ENCODE data around the gene NAPSA.

Gene NAPSA

DNA sequence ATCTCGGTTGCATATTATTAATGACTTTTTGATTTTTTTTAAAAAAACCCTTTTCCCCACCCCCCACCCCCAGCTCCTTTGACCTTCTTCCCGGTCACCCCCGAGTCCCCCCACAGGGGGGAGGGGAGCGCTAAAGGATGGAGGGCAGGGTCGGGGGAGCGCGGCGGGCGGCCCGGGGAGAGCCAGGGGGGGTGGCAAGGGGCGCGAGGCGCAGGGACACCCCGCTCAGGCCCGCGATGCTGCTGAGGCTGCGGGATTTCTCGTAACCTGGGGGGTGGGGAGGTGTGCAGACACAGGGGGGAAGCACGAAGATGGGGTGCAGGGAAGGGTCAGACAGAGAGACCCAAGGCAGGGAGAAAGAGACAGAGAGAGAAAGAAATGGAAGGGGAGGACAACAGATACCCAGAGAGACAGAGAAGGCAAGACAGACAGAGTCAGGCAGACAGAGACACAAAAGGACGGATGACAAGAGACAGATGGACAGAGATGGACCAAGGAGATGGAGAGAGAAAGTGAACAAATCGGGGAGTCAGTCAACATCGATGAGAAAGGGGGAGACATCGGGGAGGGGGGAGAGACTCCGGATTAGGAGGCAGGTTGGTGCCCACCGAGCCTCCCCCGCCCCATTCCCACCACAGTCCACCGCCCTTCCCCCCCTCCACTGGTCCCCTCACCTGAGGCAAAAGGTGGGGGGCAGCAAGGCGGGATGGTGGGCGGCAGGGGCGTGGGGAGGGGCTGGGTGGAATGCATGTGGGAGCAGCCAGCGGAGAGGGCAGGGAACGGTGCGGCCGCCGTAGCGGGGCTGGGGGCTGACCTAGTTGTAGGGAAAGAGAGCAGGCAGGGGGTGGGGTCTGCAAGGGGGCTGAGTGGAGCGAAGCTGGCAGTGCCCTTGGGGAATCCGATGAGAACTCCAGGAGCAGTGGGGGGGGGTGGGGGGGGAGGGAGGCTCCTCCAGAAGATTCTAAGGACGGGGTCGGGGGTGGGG is 50.4 kb downstream of the NAPSA start:
- peak overlapping the region; percentile 66 for H3K9ac ChIP-seq (ENCODE audit: low read length)
- H3K9me3 ChIP-seq (ENCODE audit: insufficient read depth, low read length) = no peaks in the 10 kb centered on the region
- peaks cover 39% of the 10 kb centered on the region for H3K4me1 ChIP-seq (ENCODE audit: low read length)
- TF ChIP-seq, protein P1, sequence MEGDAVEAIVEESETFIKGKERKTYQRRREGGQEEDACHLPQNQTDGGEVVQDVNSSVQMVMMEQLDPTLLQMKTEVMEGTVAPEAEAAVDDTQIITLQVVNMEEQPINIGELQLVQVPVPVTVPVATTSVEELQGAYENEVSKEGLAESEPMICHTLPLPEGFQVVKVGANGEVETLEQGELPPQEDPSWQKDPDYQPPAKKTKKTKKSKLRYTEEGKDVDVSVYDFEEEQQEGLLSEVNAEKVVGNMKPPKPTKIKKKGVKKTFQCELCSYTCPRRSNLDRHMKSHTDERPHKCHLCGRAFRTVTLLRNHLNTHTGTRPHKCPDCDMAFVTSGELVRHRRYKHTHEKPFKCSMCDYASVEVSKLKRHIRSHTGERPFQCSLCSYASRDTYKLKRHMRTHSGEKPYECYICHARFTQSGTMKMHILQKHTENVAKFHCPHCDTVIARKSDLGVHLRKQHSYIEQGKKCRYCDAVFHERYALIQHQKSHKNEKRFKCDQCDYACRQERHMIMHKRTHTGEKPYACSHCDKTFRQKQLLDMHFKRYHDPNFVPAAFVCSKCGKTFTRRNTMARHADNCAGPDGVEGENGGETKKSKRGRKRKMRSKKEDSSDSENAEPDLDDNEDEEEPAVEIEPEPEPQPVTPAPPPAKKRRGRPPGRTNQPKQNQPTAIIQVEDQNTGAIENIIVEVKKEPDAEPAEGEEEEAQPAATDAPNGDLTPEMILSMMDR (IDR thresholded peaks at IDR 0.05; ENCODE audit: low read depth, low read length) = no peak
- no peak for TF ChIP-seq EZH2phosphoT487 (IDR thresholded peaks at IDR 0.05; ENCODE audit: low read depth)
- peak overlapping the region; percentile 76 for H3K4me3 ChIP-seq (ENCODE audit: low read length)
- H2AFZ ChIP-seq (ENCODE audit: low read depth, low read length) = no peak overlapping the region
- no peaks in the 10 kb centered on the region for H3K79me2 ChIP-seq (ENCODE audit: low read length)
- H3K4me2 ChIP-seq (ENCODE audit: low read length) = peak overlapping the region; percentile 82
- no peaks in the 10 kb centered on the region for H4K20me1 ChIP-seq (ENCODE audit: insufficient read depth, low read length)
- no peaks in the 10 kb centered on the region for H3K36me3 ChIP-seq (replicated peaks; ENCODE audit: low read depth, low read length)
- 0 out of 2 replicates have a peak, but pooled peaks cover 4% of the 10 kb centered on the region for H3K27me3 ChIP-seq (ENCODE audit: low read depth, low read length)
- H3K27ac ChIP-seq (ENCODE audit: low read length) = peak overlapping the region; percentile 68

DNA sequence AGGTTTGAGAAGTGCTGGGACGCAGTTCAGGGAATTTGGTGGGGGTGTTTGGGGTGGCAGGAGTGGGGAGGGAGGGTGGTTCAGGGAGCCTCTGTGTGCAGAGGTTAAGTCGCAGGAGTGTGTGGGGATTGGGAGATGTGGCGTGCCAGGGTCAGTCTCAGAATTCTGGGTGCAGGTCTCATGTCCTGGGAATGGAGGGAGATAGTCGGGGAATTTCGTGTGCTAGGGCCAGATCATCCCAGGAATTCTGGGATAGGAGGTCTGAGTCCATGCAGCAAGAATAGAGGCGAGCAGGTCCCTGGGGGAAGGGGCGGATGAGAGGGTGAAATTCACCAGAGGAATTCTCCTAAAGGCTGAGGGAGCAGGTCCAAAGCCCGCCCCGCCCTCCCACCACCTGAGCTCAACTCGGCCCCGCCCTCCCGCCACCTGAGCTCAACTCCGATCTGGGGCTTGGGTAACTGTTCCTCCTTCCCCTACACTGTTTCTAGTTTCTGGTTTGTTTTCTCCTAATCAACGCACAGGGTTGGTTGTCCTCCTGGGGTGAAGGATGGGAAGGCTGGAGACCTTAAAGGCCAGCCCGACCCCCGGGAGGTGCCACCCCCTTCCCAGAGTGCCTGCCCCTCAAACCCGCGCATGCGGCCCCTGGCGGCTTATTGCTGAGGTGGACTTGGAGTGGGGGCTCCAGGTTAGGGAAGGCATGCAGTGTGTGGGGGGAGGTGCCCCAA is 51.5 kb downstream of the NAPSA start:
- Histone ChIP-seq H4K20me1 (ENCODE audit: insufficient read depth, low read length) (no peaks in the 10 kb centered on the region), H3K9me3 (ENCODE audit: insufficient read depth, low read length) (no peaks in the 10 kb centered on the region), H3K27me3 (ENCODE audit: low read depth, low read length) (0 out of 2 replicates have a peak, but pooled peaks cover 4% of the 10 kb centered on the region), H3K36me3 (replicated peaks; ENCODE audit: low read depth, low read length) (no peaks in the 10 kb centered on the region), H3K4me1 (ENCODE audit: low read length) (peaks cover 39% of the 10 kb centered on the region), H3K27ac (ENCODE audit: low read length) (peak overlapping the region; percentile 68), H3K79me2 (ENCODE audit: low read length) (no peaks in the 10 kb centered on the region), H3K9ac (ENCODE audit: low read length) (peak overlapping the region; percentile 66), H3K4me3 (ENCODE audit: low read length) (peak overlapping the region; percentile 76), H2AFZ (ENCODE audit: low read depth, low read length) (peak overlapping the region; percentile 27; the same call in 1 of the 2 replicates), H3K4me2 (ENCODE audit: low read length) (peak overlapping the region; percentile 82)
- TF ChIP-seq EZH2phosphoT487 (IDR thresholded peaks at IDR 0.05; ENCODE audit: low read depth) = no peak
- TF ChIP-seq, protein P1 (IDR thresholded peaks at IDR 0.05; ENCODE audit: low read depth, low read length) = peak; percentile 34

DNA sequence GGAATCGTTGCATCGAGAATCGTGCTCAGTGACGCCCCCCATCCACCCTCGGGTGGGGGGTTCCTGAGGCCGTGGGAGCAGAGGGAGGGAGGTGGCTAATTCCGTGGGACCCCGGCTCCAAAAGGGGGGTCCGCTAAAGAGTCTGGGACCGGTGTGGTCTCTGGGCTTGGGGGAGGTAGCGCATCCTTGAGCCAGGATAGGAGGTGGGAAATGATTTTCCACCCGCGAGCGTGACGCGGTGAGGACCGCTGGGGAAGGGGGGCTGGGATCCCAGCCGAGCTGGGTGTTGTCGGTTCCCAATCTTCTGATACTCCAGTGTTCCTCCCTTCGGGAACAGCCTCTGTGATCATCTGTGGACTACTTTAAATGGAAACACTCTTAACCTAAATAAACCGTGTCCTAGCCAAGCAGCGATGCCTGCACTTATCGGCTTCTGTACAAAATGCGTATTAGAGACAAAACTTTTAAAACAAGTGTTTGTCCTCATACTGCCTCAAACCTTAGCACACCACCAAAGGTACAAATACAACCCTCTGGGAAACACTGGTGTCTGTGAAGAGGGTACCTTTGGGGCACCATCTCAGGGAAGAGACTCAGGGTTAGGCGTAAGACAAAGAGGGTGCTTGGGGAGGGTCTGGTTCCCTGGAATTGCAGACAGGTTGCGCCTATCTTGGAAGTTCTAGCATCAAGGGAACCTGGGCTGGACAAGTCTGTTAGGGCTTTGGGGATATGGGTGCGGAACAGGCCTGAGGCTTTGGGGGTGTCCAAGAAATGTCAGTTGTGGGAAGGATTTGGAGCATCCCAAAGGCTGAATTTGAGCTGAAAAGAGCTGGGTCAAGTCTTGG is 52.2 kb downstream of the NAPSA start:
- no peak for TF ChIP-seq EZH2phosphoT487 (IDR thresholded peaks at IDR 0.05; ENCODE audit: low read depth)
- TF ChIP-seq, protein P1 (IDR thresholded peaks at IDR 0.05; ENCODE audit: low read depth, low read length) = no peak
- H3K9ac ChIP-seq (ENCODE audit: low read length) = no peak overlapping the region
- 0 out of 2 replicates have a peak, but pooled peaks cover 4% of the 10 kb centered on the region for H3K27me3 ChIP-seq (ENCODE audit: low read depth, low read length)
- H3K4me2 ChIP-seq (ENCODE audit: low read length) = peak overlapping the region; percentile 82
- H3K79me2 ChIP-seq (ENCODE audit: low read length) = no peaks in the 10 kb centered on the region
- peak overlapping the region; percentile 68 for H3K4me3 ChIP-seq (ENCODE audit: low read length)
- no peaks in the 10 kb centered on the region for H4K20me1 ChIP-seq (ENCODE audit: insufficient read depth, low read length)
- H2AFZ ChIP-seq (ENCODE audit: low read depth, low read length) = no peak overlapping the region
- no peak overlapping the region for H3K27ac ChIP-seq (ENCODE audit: low read length)
- H3K9me3 ChIP-seq (ENCODE audit: insufficient read depth, low read length) = no peaks in the 10 kb centered on the region
- H3K4me1 ChIP-seq (ENCODE audit: low read length) = peaks cover 39% of the 10 kb centered on the region
- no peaks in the 10 kb centered on the region for H3K36me3 ChIP-seq (replicated peaks; ENCODE audit: low read depth, low read length)
